Caco-2 (cell line): Measurements from ENCODE around the gene HINT1. TPM values are rescaled to one million over a fixed set of nuclear protein-coding genes. Genes with fewer than 3 reads are reported as not detected.

Experiments used
- BruUV-seq: library from RNA; stranded (reverse); fragments of 400-500 nt; replicated peaks from 2 replicates; lab custom pipeline; 2021; lab: Mats Ljungman, UMichigan
- CTCF ChIA-PET: fragments of 300-600 bp; sonication (Branson Sonifier 250); formaldehyde crosslinking; loops from one replicate; lab custom pipeline; 2022; ENCODE audit warnings: antibody characterized with exemption; lab: Charles Lee
- POLR2A ChIA-PET: fragments of 300-600 bp; sonication (Branson Sonifier 250); formaldehyde crosslinking; loops from one replicate; lab custom pipeline; 2022; ENCODE audit warnings: antibody characterized with exemption; lab: Charles Lee
- DNase-seq, 2 experiments: peaks; one replicate each; pipeline versions ENCODE4 v3.0.0 to v3.0.0-alpha.2; 2020 to 2022
- H3K27me3 ChIP-seq: replicated peaks from 2 replicates; pipeline ENCODE4 v1.6.0; 2011; ENCODE audit warnings: low read length; ENCODE audit not compliant: control insufficient read depth, insufficient read depth
- H3K36me3 ChIP-seq: 2 replicates; pipeline ENCODE4 v1.5.1; 2011; ENCODE audit warnings: low read length; ENCODE audit not compliant: control insufficient read depth, insufficient read depth
- H3K4me1 ChIP-seq: fragments of 250-450 bp; sonication (Bioruptor Pico); 2 replicates; pipeline ENCODE4 v1.5.1; 2020; ENCODE audit warnings: mild to moderate bottlenecking
- H3K4me3 ChIP-seq: 2 replicates; pipeline ENCODE4 v1.5.1; 2011; ENCODE audit warnings: low read depth, mild to moderate bottlenecking, control low read depth, low read length
- H3K9me3 ChIP-seq: fragments of 250-450 bp; sonication (Bioruptor Pico); 2 replicates; pipeline ENCODE4 v1.5.1; 2020; ENCODE audit warnings: mild to moderate bottlenecking, moderate library complexity
- H3K27ac Mint-ChIP-seq: one replicate; pipeline ENCODE4 v1.8.0; 2022; ENCODE audit warnings: mixed read lengths; ENCODE audit not compliant: unreplicated experiment
- H3K27me3 Mint-ChIP-seq: one replicate; pipeline ENCODE4 v1.8.0; 2022; ENCODE audit warnings: mixed read lengths; ENCODE audit not compliant: insufficient read depth, unreplicated experiment
- H3K36me3 Mint-ChIP-seq: one replicate; pipeline ENCODE4 v1.8.0; 2022; ENCODE audit warnings: mild to moderate bottlenecking, mixed read lengths; ENCODE audit not compliant: insufficient read depth, unreplicated experiment
- H3K4me1 Mint-ChIP-seq: one replicate; pipeline ENCODE4 v1.8.0; 2022; ENCODE audit warnings: low read depth, mixed read lengths; ENCODE audit not compliant: unreplicated experiment
- H3K4me3 Mint-ChIP-seq: one replicate; pipeline ENCODE4 v1.8.0; 2022; ENCODE audit warnings: mild to moderate bottlenecking, moderate library complexity, mixed read lengths; ENCODE audit not compliant: unreplicated experiment
- H3K9me3 Mint-ChIP-seq: one replicate; pipeline ENCODE4 v1.8.0; 2022; ENCODE audit warnings: mixed read lengths; ENCODE audit not compliant: unreplicated experiment
- CTCF ChIP-seq, 2 experiments: fragments of 200-600 bp in 1 of 2; IDR thresholded peaks; 1 replicate in 1 of 2; 2 replicates in 1 of 2; pipeline versions ENCODE4 v1.5.1 to v1.8.0; 2011 to 2022; ENCODE audit warnings: antibody characterized with exemption in 1 of 2, control low read depth in 1 of 2, inconsistent platforms in 1 of 2, low read depth in 1 of 2, low read length in 1 of 2, mild to moderate bottlenecking in 1 of 2, moderate library complexity in 1 of 2; ENCODE audit not compliant: insufficient read depth in 1 of 2, severe bottlenecking in 1 of 2, unreplicated experiment in 1 of 2
- intact Hi-C: fragments of 100-400 bp; cut with micrococcal nuclease; formaldehyde crosslinking; loops from one replicate; pipeline ENCODE4 v1.10.0; 2022; ENCODE audit not compliant: unreplicated experiment
- total RNA-seq: library from RNA; stranded (reverse); gene quantifications from 2 replicates; pipeline ENCODE4 v1.2.3, GENCODE V29; 2022

HINT1 gene
- total RNA-seq, 1 experiment from 2014 or later = 228 TPM

- Histone ChIP-seq H3K4me1 (no peaks in the 10 kb centered on the region), H3K9me3 (no peaks in the 10 kb centered on the region), H3K4me3 (no peak overlapping the region), H3K27me3 (no peaks in the 10 kb centered on the region), H3K36me3 (no peaks in the 10 kb centered on the region)
- ChIA-PET CTCF (no interaction called here), POLR2A (no interaction called here)
- intact Hi-C loops = no loop called here
- no peaks in the 10 kb centered on the region for H3K9me3 Mint-ChIP-seq
- BruUV-seq = no TSS peak
- no peak overlapping the region for H3K4me3 Mint-ChIP-seq
- no peak for DNase-seq
- H3K27me3 Mint-ChIP-seq = no peaks in the 10 kb centered on the region
- no peak for TF ChIP-seq CTCF (IDR thresholded peaks at IDR 0.05; ENCODE audit: insufficient read depth in 1 of 2, low read depth in 1 of 2, low read length in 1 of 2, severe bottlenecking in 1 of 2, unreplicated experiment in 1 of 2)
- H3K36me3 Mint-ChIP-seq = no peaks in the 10 kb centered on the region
- no peaks in the 10 kb centered on the region for H3K4me1 Mint-ChIP-seq
- H3K27ac Mint-ChIP-seq = no peak overlapping the region
Measured at GRCh38 chr5:131209175-131209505, 44.1 kb upstream of the HINT1 start.

- intact Hi-C loops = no loop called here
- BruUV-seq = no TSS peak
Measured at GRCh38 chr5:131206772-131207171, 41.7 kb upstream of the HINT1 start.

GRCh38 chr5:131206061-131206460 is 41.0 kb upstream of the HINT1 start:
- CTCF ChIA-PET = no interaction called here
- H3K4me3 Mint-ChIP-seq = no peak overlapping the region
- H3K9me3 ChIP-seq = no peaks in the 10 kb centered on the region
- H3K36me3 ChIP-seq = no peaks in the 10 kb centered on the region
- H3K9me3 Mint-ChIP-seq = no peaks in the 10 kb centered on the region
- no peak overlapping the region for H3K27ac Mint-ChIP-seq
- no peaks in the 10 kb centered on the region for H3K4me1 Mint-ChIP-seq
- intact Hi-C loops = no loop called here
- H3K4me1 ChIP-seq = no peaks in the 10 kb centered on the region
- TF ChIP-seq CTCF (IDR thresholded peaks at IDR 0.05; ENCODE audit: insufficient read depth in 1 of 2, low read depth in 1 of 2, low read length in 1 of 2, severe bottlenecking in 1 of 2, unreplicated experiment in 1 of 2) = no peak
- H3K36me3 Mint-ChIP-seq = no peaks in the 10 kb centered on the region
- BruUV-seq = no TSS peak
- no peak overlapping the region for H3K4me3 ChIP-seq
- H3K27me3 ChIP-seq = no peaks in the 10 kb centered on the region
- no peaks in the 10 kb centered on the region for H3K27me3 Mint-ChIP-seq
- POLR2A ChIA-PET = interaction anchor here (0.5 kb wide), 1 partner anchor 53 kb away, joined by 3 read pairs; no protein-coding TSS in a partner anchor
- no peak for DNase-seq

More at GRCh38 chr5:131206772-131207171, 41.7 kb upstream of the HINT1 start:
- Histone ChIP-seq H3K4me1 (no peaks in the 10 kb centered on the region), H3K27me3 (no peaks in the 10 kb centered on the region), H3K36me3 (no peaks in the 10 kb centered on the region), H3K9me3 (no peaks in the 10 kb centered on the region), H3K4me3 (no peak overlapping the region)
- no peak for DNase-seq
- Mint-ChIP-seq H3K27me3 (no peaks in the 10 kb centered on the region), H3K4me3 (no peak overlapping the region), H3K27ac (no peak overlapping the region), H3K9me3 (no peaks in the 10 kb centered on the region), H3K4me1 (no peaks in the 10 kb centered on the region), H3K36me3 (no peaks in the 10 kb centered on the region)
- TF ChIP-seq CTCF (IDR thresholded peaks at IDR 0.05; ENCODE audit: insufficient read depth in 1 of 2, low read depth in 1 of 2, low read length in 1 of 2, severe bottlenecking in 1 of 2, unreplicated experiment in 1 of 2) = no peak
- POLR2A ChIA-PET = interaction anchor here (0.5 kb wide), 1 partner anchor 52 kb away, joined by 3 read pairs; no protein-coding TSS in a partner anchor
- CTCF ChIA-PET = no interaction called here
